Activated CD8-positive, alpha-beta T cell treated with anti-CD3 and anti-CD28 coated beads, Interleukin-2, amount 10 ng/mL, durations not matched to agents 7 days and 5 days (primary cell): ENCODE results near the gene CDT1. TPM values are rescaled to one million over a fixed set of nuclear protein-coding genes. Genes with fewer than 3 reads are reported as not detected.
"Not testable (repeated sequence)": the region's sequence is repeated elsewhere in the genome, so short reads cannot be mapped to it uniquely, and the experiment has no call there.

Experiments used
- ATAC-seq: fragments of 150-1000 bp; cut with Tn5 transposase; one replicate; pipeline ENCODE4 v1.10.0; 2021; ENCODE audit warnings: moderate library complexity
- CTCF ChIA-PET: fragments of 350-600 bp; sonication (Branson Sonifier 250); formaldehyde crosslinking; loops from one replicate; lab custom pipeline; 2021; ENCODE audit warnings: antibody characterized with exemption; lab: Charles Lee
- POLR2A ChIA-PET: fragments of 350-600 bp; sonication (Branson Sonifier 250); formaldehyde crosslinking; loops from one replicate; lab custom pipeline; 2021; ENCODE audit warnings: antibody characterized with exemption; lab: Charles Lee
- DNase-seq: peaks from one replicate; pipeline ENCODE4 v3.0.0-alpha.2; 2020
- H3K27ac Mint-ChIP-seq: one replicate; pipeline ENCODE4 v1.8.0; 2021; ENCODE audit warnings: mild to moderate bottlenecking, mixed read lengths
- H3K27me3 Mint-ChIP-seq: one replicate; pipeline ENCODE4 v1.8.0; 2021; ENCODE audit warnings: low read depth, mixed read lengths
- H3K36me3 Mint-ChIP-seq: one replicate; pipeline ENCODE4 v1.8.0; 2021; ENCODE audit warnings: low read depth, mixed read lengths
- H3K4me1 Mint-ChIP-seq: one replicate; pipeline ENCODE4 v1.8.0; 2021; ENCODE audit warnings: low read depth, mixed read lengths
- H3K4me3 Mint-ChIP-seq: one replicate; pipeline ENCODE4 v1.8.0; 2021; ENCODE audit warnings: mild to moderate bottlenecking, mixed read lengths
- H3K9me3 Mint-ChIP-seq: one replicate; pipeline ENCODE4 v1.8.0; 2022; ENCODE audit warnings: mixed read lengths; ENCODE audit not compliant: insufficient read depth
- total RNA-seq, 2 experiments: library from RNA; stranded (reverse); gene quantifications; one replicate each; pipeline ENCODE4 v1.2.3, GENCODE V29; 2021

The CDT1 gene
- total RNA-seq, 2 experiments from 2014 or later: 126 to 132 TPM

DNA sequence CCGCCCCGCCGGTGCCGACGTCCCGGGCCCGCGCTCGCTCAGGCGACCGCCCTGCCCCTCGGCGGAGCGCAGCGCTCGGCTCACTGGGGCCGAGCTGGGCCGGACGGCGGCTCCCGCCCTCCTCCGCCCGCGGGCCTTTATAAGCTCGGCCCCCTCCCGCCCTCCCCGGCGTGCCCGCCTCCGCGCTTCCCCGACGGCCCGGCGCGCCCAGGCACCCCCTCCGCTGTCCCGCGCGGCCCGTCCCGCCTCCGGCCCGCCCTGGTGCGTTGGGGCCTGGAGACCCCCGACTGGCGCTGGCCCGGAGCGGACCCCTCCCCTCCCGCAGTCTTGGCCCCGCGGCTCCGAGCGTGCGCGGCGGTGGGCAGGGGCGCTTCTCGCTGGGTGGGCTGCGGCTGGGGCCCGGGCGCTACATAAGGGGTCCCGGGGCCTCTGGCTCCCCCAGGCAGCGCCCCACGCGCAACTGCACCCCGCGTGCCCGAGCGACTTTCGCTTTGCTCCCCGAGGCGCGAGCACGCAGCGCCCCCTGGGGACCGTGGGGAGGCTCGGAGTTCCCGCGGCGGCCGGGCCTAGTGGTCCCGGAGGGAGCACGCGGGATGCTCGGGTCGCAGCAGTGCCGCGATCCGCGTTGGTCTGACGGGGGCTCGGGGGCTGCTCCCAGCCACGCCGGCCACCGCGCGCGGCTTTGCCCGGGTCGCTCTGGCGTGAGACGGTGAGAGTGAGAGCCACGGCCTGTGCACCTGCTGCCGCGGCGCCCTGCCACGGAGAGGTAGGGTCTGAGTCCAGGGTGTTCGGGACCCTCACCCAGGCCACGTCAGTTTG is 18.3 kb upstream of the CDT1 start, which contains the start of gene PIEZO1:
PIEZO1 (minus strand) TSS at position 115 of the 819 bp plus-strand sequence. CDS start 256 bp downstream, outside the sequence.
- CTCF ChIA-PET: interaction anchor here (0.6 to 3.1 kb wide), 5 partner anchors 8 to 42 kb away, joined by 4 to 13 read pairs (median 5); no protein-coding TSS in a partner anchor
- ATAC-seq (peak; percentile 58), DNase-seq (peak; percentile 83)
- Mint-ChIP-seq H3K4me3 (peak within 1 kb of the TSS; percentile 87), H3K36me3 (peaks cover 14% of the 10 kb centered on the region), H3K4me1 (peaks cover 52% of the 10 kb centered on the region), H3K9me3 (no peaks in the 10 kb centered on the region), H3K27ac (peak within 1 kb of the TSS; percentile 82), H3K27me3 (no peaks in the 10 kb centered on the region)
- POLR2A ChIA-PET: no interaction called here

DNA sequence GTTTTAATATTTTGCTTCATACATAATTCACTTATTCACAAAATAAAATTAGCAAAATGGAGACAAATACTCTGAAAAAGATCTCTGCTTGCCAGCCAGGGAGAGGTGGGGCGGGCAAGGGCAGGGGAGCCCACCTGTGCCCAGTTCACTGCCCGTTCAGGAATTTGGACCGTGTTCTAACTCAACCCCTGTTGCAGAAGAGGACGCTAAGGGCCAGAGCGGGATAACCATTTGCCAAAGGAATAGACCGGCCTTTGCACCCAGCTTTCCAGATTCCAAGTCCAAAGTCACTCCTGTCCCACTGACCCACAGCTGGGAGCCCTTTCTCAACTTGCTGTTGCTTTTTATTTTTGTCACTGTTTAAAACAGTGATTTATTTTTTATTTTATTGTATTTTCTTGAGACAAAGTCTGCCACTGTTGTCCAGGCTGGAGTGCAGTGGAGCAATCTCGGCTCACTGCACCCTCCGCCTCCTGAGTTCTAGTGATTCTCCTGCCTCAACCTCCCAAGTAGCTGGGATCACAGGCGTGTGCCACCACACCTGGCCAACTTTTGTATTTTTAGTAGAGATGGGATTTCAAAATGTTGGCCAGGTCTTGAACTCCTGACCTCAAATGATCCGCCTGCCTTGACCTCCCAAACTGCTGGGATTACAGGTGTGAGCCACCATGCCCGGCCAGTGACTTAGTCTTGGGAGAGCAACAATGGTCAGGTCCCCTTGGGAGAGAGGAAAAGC is 15.8 kb upstream of the CDT1 start:
- POLR2A ChIA-PET: no interaction called here

GRCh38 chr16:88788749-88789148 is 14.8 kb upstream of the CDT1 start:
- ATAC-seq, POLR2A ChIA-PET, H3K4me3 Mint-ChIP-seq, DNase-seq, H3K36me3 Mint-ChIP-seq, H3K27ac Mint-ChIP-seq, H3K9me3 Mint-ChIP-seq, H3K27me3 Mint-ChIP-seq: not testable (repeated sequence)
- H3K4me1 Mint-ChIP-seq: peaks cover 47% of the 10 kb centered on the region
- CTCF ChIA-PET: interaction anchor here (1.7 kb wide), 1 partner anchor 11 kb away, joined by 4 read pairs; no protein-coding TSS in a partner anchor

More for the DNA sequence above, 15.8 kb upstream of the CDT1 start:
- no peak for ATAC-seq
- peaks cover 9% of the 10 kb centered on the region for H3K36me3 Mint-ChIP-seq
- H3K27me3 Mint-ChIP-seq: no peaks in the 10 kb centered on the region
- CTCF ChIA-PET: interaction anchor here (0.8 to 1.8 kb wide), 4 partner anchors 12 to 103 kb away, joined by 3 to 6 read pairs (median 4); partner anchors contain the start of gene APRT
- H3K27ac Mint-ChIP-seq: peak overlapping the region; percentile 30
- DNase-seq: no peak
- no peaks in the 10 kb centered on the region for H3K9me3 Mint-ChIP-seq
- H3K4me3 Mint-ChIP-seq: no peak overlapping the region
- peaks cover 49% of the 10 kb centered on the region for H3K4me1 Mint-ChIP-seq

GRCh38 chr16:88789594-88789993 is 14.0 kb upstream of the CDT1 start:
- ChIA-PET POLR2A (no interaction called here), CTCF (interaction anchor here (1.0 kb wide), 1 partner anchor 8 kb away, joined by 3 read pairs; no protein-coding TSS in a partner anchor)
- H3K4me1 Mint-ChIP-seq: peaks cover 51% of the 10 kb centered on the region
- H3K4me3 Mint-ChIP-seq: peak overlapping the region; percentile 71
- DNase-seq (no peak), ATAC-seq (no peak)
- H3K36me3 Mint-ChIP-seq: peaks cover under 1% of the 10 kb centered on the region
- no peaks in the 10 kb centered on the region for H3K27me3 Mint-ChIP-seq
- no peaks in the 10 kb centered on the region for H3K9me3 Mint-ChIP-seq
- H3K27ac Mint-ChIP-seq: peak overlapping the region; percentile 39

DNA sequence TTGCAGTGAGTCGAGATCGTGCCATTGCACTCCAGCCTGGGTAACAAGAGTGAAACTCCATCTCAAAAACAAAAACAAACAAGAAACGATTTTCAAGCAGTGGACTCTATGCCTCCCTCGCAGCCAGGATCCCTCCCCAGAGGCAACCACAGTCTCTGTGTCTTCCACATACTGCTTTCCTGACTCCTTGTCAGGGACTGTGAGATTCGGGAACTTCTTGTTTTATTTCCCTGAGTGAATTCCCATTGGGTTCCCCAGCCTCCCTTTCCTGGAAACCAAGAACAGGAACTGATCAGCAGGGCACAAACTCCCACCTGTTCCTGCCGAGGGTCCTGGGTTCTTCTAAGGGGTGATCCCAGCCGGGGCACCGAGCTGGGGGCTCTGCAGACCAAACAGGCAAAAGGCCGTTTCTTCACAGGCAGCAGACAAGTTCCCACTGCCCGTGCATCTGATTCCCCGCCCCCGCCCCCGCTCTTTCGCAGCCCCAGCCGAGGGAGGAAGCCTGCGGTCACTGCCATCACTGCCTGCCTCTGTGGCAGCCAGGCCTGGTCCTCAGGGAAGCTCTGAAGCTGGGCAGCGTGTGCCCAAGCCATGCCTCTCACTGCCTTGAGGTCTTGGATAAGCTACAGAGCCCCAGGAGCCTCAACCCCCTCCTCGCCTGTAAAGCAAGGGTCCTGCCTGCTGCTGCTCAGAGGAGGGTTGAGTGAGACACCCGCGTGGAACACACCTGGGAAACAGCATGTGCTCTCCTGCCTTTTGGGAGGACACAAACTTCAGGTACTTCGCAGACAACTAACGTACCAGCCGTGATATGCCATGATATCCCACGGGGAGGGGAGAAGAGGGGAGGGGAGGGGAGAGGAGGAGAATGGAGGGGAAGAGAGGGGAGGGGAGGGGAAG is 13.0 kb upstream of the CDT1 start:
- peak; percentile 73 for ATAC-seq
- peak; percentile 75 for DNase-seq
- H3K27me3 Mint-ChIP-seq: no peaks in the 10 kb centered on the region
- peak overlapping the region; percentile 71 for H3K4me3 Mint-ChIP-seq
- ChIA-PET POLR2A (interaction anchor here (0.7 kb wide), 1 partner anchor 87 kb away, joined by 3 read pairs; no protein-coding TSS in a partner anchor), CTCF (interaction anchor here (1.0 kb wide), 1 partner anchor 9 kb away, joined by 3 read pairs; no protein-coding TSS in a partner anchor)
- H3K9me3 Mint-ChIP-seq: no peaks in the 10 kb centered on the region
- peaks cover 1% of the 10 kb centered on the region for H3K36me3 Mint-ChIP-seq
- peak overlapping the region; percentile 92 for H3K27ac Mint-ChIP-seq
- H3K4me1 Mint-ChIP-seq: peaks cover 59% of the 10 kb centered on the region

DNA sequence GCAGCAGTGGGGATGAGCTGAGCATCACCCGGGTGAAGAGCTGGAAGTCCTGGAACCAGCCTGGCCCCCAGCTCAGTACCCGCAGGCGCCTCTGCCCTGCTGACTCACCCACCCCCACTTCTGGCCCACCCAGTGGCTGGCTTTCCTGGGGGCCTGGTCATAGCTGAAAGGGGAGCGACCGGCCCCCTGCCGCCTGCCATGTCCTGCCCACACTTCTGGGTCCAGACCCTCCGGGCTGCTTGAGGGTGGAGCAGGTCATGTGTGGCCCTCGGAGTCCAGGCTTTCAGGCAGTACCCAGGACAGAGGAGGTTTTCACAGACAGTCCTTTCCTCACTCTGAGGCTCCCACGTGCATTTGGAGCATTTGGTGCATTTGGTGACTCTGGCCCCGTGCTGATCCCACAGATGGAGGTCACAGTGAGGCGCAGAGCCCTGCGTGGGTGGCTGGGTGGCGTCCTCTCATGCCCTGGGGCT is 11.5 kb upstream of the CDT1 start:
- H3K4me3 Mint-ChIP-seq: no peak overlapping the region
- DNase-seq (no peak), ATAC-seq (no peak)
- peak overlapping the region; percentile 57 for H3K27ac Mint-ChIP-seq
- peaks cover 1% of the 10 kb centered on the region for H3K36me3 Mint-ChIP-seq
- ChIA-PET CTCF (interaction anchor here (1.6 to 2.7 kb wide), 2 partner anchors 8 to 19 kb away, joined by 5 to 12 read pairs; partner anchors contain the start of genes APRT and PIEZO1), POLR2A (interaction anchor here (0.7 kb wide), 1 partner anchor 12 kb away, joined by 3 read pairs; no protein-coding TSS in a partner anchor)
- H3K4me1 Mint-ChIP-seq: peaks cover 58% of the 10 kb centered on the region
- no peaks in the 10 kb centered on the region for H3K27me3 Mint-ChIP-seq
- H3K9me3 Mint-ChIP-seq: no peaks in the 10 kb centered on the region

- peaks cover 57% of the 10 kb centered on the region for H3K4me1 Mint-ChIP-seq
These were observed 10.8 kb upstream of the CDT1 start for GRCh38 chr16:88792668-88793250.

GRCh38 chr16:88793251-88793954 is 10.2 kb upstream of the CDT1 start:
- H3K27me3 Mint-ChIP-seq: no peaks in the 10 kb centered on the region
- no peaks in the 10 kb centered on the region for H3K9me3 Mint-ChIP-seq
- H3K4me1 Mint-ChIP-seq: peaks cover 54% of the 10 kb centered on the region
- DNase-seq (no peak), ATAC-seq (no peak)
- ChIA-PET POLR2A (interaction anchor here (0.9 to 2.3 kb wide), 5 partner anchors 9 to 91 kb away, joined by 3 to 8 read pairs (median 4); partner anchors contain the start of gene APRT), CTCF (interaction anchor here (1.6 to 2.7 kb wide), 3 partner anchors 9 to 56 kb away, joined by 5 to 12 read pairs (median 9); partner anchors contain the start of genes APRT and PIEZO1)
- H3K4me3 Mint-ChIP-seq: no peak overlapping the region
- peaks cover 1% of the 10 kb centered on the region for H3K36me3 Mint-ChIP-seq
- H3K27ac Mint-ChIP-seq: no peak overlapping the region

More at GRCh38 chr16:88792668-88793250, 10.8 kb upstream of the CDT1 start:
- peaks cover 1% of the 10 kb centered on the region for H3K36me3 Mint-ChIP-seq
- no peak overlapping the region for H3K4me3 Mint-ChIP-seq
- ATAC-seq (no peak), DNase-seq (no peak)
- H3K27me3 Mint-ChIP-seq: no peaks in the 10 kb centered on the region
- H3K27ac Mint-ChIP-seq: peak overlapping the region; percentile 78
- ChIA-PET CTCF (interaction anchor here (1.6 to 2.7 kb wide), 2 partner anchors 8 to 18 kb away, joined by 5 to 12 read pairs; partner anchors contain the start of genes APRT and PIEZO1), POLR2A (interaction anchor here (0.7 to 2.3 kb wide), 3 partner anchors 12 to 31 kb away, joined by 3 to 8 read pairs (median 4); partner anchors contain the start of gene APRT)
- no peaks in the 10 kb centered on the region for H3K9me3 Mint-ChIP-seq

DNA sequence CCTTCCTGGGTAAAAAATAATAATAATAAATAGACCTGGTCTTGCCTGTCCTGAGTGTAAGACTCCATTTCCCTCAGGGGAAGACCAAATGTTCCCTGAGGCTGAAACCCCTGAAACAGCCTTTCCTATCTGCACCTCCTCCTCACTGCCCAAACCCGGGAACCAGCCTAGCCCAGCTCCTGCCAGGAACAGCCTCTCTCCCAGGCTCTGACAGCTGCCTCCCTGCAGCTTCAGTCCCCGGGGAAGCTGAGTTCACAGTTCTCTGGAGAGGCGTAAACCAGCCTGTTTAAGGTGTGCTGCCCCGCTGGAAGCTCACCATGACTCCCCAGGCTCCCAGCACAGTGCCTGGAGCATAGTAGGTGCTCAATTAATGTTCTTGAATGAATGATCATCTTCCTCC is 7.3 kb upstream of the CDT1 start:
- Mint-ChIP-seq H3K4me1 (peaks cover 60% of the 10 kb centered on the region), H3K36me3 (peaks cover 14% of the 10 kb centered on the region), H3K4me3 (no peak overlapping the region), H3K27ac (peak overlapping the region; percentile 49), H3K27me3 (no peaks in the 10 kb centered on the region), H3K9me3 (no peaks in the 10 kb centered on the region)
- ChIA-PET POLR2A (interaction anchor here (1.6 kb wide), 1 partner anchor 10 kb away, joined by 5 read pairs; no protein-coding TSS in a partner anchor), CTCF (interaction anchor here (2.2 kb wide), 1 partner anchor 14 kb away, joined by 6 read pairs; no protein-coding TSS in a partner anchor)
- ATAC-seq (no peak), DNase-seq (no peak)
